Measurements from ENCODE around the gene TRIM24.
"Not testable (repeated sequence)": the region's sequence is repeated elsewhere in the genome, so short reads cannot be mapped to it uniquely, and the experiment has no call there.

Gene TRIM24

GRCh38 chr7:138460176-138460648, at the start of gene TRIM24:
Gene TRIM24 (plus strand): TSS chr7:138460259. CDS start chr7:138460549, 290 bp downstream.
- Mint-ChIP-seq H3K4me1 (peaks cover 43% of the 10 kb centered on the region), H3K27ac (peak within 1 kb of the TSS; percentile 99), H3K27me3 (ENCODE audit: low read depth, poor library complexity) (peaks cover 10% of the 10 kb centered on the region), H3K4me3 (peak within 1 kb of the TSS; percentile 99), H3K36me3 (ENCODE audit: low read depth) (peaks cover 39% of the 10 kb centered on the region), H3K9me3 (peaks cover 35% of the 10 kb centered on the region)
- TF ChIP-seq CTCF (IDR thresholded peaks at IDR 0.05) = no peak
- no peak for DNase-seq

GRCh38 chr7:138412077-138412476, 48.0 kb upstream of the TRIM24 start:
- H3K4me1 Mint-ChIP-seq, H3K4me3 Mint-ChIP-seq: not testable (repeated sequence)

GRCh38 chr7:138412921-138413320, 47.1 kb upstream of the TRIM24 start:
- not testable (repeated sequence) for H3K27ac Mint-ChIP-seq; H3K36me3 Mint-ChIP-seq (ENCODE audit: low read depth); H3K4me3 Mint-ChIP-seq; DNase-seq; H3K9me3 Mint-ChIP-seq; H3K4me1 Mint-ChIP-seq; H3K27me3 Mint-ChIP-seq (ENCODE audit: low read depth, poor library complexity)

More at GRCh38 chr7:138412077-138412476, 48.0 kb upstream of the TRIM24 start:
- not testable (repeated sequence) for DNase-seq; H3K27me3 Mint-ChIP-seq (ENCODE audit: low read depth, poor library complexity); H3K9me3 Mint-ChIP-seq; H3K36me3 Mint-ChIP-seq (ENCODE audit: low read depth); H3K27ac Mint-ChIP-seq

GRCh38 chr7:138417078-138417700, 42.9 kb upstream of the TRIM24 start:
- peaks cover 15% of the 10 kb centered on the region for H3K9me3 Mint-ChIP-seq
- peaks cover 3% of the 10 kb centered on the region for H3K27me3 Mint-ChIP-seq (ENCODE audit: low read depth, poor library complexity)
- no peak overlapping the region for H3K27ac Mint-ChIP-seq
- TF ChIP-seq CTCF (IDR thresholded peaks at IDR 0.05) = no peak
- H3K4me3 Mint-ChIP-seq = no peak overlapping the region
- H3K4me1 Mint-ChIP-seq = no peaks in the 10 kb centered on the region
- no peaks in the 10 kb centered on the region for H3K36me3 Mint-ChIP-seq (ENCODE audit: low read depth)
- no peak for DNase-seq

GRCh38 chr7:138417764-138418163, 42.3 kb upstream of the TRIM24 start:
- no peak for DNase-seq
- Mint-ChIP-seq H3K27ac (no peak overlapping the region), H3K9me3 (peaks cover 15% of the 10 kb centered on the region), H3K36me3 (ENCODE audit: low read depth) (no peaks in the 10 kb centered on the region), H3K4me3 (no peak overlapping the region), H3K4me1 (no peaks in the 10 kb centered on the region), H3K27me3 (ENCODE audit: low read depth, poor library complexity) (peaks cover 3% of the 10 kb centered on the region)
- no peak for TF ChIP-seq CTCF (IDR thresholded peaks at IDR 0.05)

- H3K27me3 Mint-ChIP-seq (ENCODE audit: low read depth, poor library complexity); H3K27ac Mint-ChIP-seq; H3K36me3 Mint-ChIP-seq (ENCODE audit: low read depth); DNase-seq; H3K4me3 Mint-ChIP-seq; H3K4me1 Mint-ChIP-seq: not testable (repeated sequence)
- H3K9me3 Mint-ChIP-seq = peaks cover 15% of the 10 kb centered on the region
Observed at GRCh38 chr7:138418403-138418802, 41.7 kb upstream of the TRIM24 start.

GRCh38 chr7:138425026-138425425, 35.0 kb upstream of the TRIM24 start:
- peaks cover 4% of the 10 kb centered on the region for H3K36me3 Mint-ChIP-seq (ENCODE audit: low read depth)
- H3K4me1 Mint-ChIP-seq = no peaks in the 10 kb centered on the region
- no peak for TF ChIP-seq CTCF (IDR thresholded peaks at IDR 0.05)
- no peak for DNase-seq
- no peak overlapping the region for H3K27ac Mint-ChIP-seq
- peaks cover 4% of the 10 kb centered on the region for H3K27me3 Mint-ChIP-seq (ENCODE audit: low read depth, poor library complexity)
- peaks cover 48% of the 10 kb centered on the region for H3K9me3 Mint-ChIP-seq
- H3K4me3 Mint-ChIP-seq = no peak overlapping the region
